DMS 273 (cell line): ENCODE measurements around the gene PLA2G4F.

ENCODE experiments used
- DNase-seq: peaks from one replicate; lab custom pipeline; 2025; ENCODE audit not compliant: unreplicated experiment; lab: John Stamatoyannopoulos, UW

PLA2G4F gene

GRCh38 chr15:42166225-42166940, 9.9 kb upstream of the PLA2G4F start:
- DNase-seq = no peak

- no peak for DNase-seq
These were observed 8.7 kb upstream of the PLA2G4F start for GRCh38 chr15:42165106-42165505.

GRCh38 chr15:42163947-42164550, 7.6 kb upstream of the PLA2G4F start:
- no peak for DNase-seq

GRCh38 chr15:42163291-42163690, 6.9 kb upstream of the PLA2G4F start:
- no peak for DNase-seq

- no peak for DNase-seq
These were observed 3.7 kb upstream of the PLA2G4F start for GRCh38 chr15:42160136-42160535.

- DNase-seq = no peak
These were observed 3.1 kb upstream of the PLA2G4F start for GRCh38 chr15:42159381-42160015.

- DNase-seq = no peak
These were observed 2.5 kb upstream of the PLA2G4F start for GRCh38 chr15:42158941-42159340.

GRCh38 chr15:42157981-42158765, 1.7 kb upstream of the PLA2G4F start:
- no peak for DNase-seq

GRCh38 chr15:42157381-42157780, 945 bp upstream of the PLA2G4F start:
- no peak for DNase-seq

GRCh38 chr15:42155546-42156242, 742 bp downstream of the PLA2G4F start:
- no peak for DNase-seq

GRCh38 chr15:42154956-42155355, 1.5 kb downstream of the PLA2G4F start:
- DNase-seq = no peak

GRCh38 chr15:42154212-42154941, 2.1 kb downstream of the PLA2G4F start:
- peak; percentile 4 for DNase-seq

GRCh38 chr15:42153874-42154211, 2.6 kb downstream of the PLA2G4F start:
- DNase-seq = no peak

GRCh38 chr15:42152921-42153698, 3.3 kb downstream of the PLA2G4F start:
- DNase-seq = no peak

- no peak for DNase-seq
These were observed 4.1 kb downstream of the PLA2G4F start for GRCh38 chr15:42152196-42152920.

- no peak for DNase-seq
These were observed 4.7 kb downstream of the PLA2G4F start for GRCh38 chr15:42151736-42152135.

GRCh38 chr15:42151141-42151561, 5.3 kb downstream of the PLA2G4F start:
- DNase-seq = no peak

- DNase-seq = no peak
These were observed 6.0 kb downstream of the PLA2G4F start for GRCh38 chr15:42150219-42150970.
